ENCODE measurements around the gene CREB3L2.
"Not testable (repeated sequence)": the region's sequence is repeated elsewhere in the genome, so short reads cannot be mapped to it uniquely, and the experiment has no call there.

CREB3L2 gene

DNA sequence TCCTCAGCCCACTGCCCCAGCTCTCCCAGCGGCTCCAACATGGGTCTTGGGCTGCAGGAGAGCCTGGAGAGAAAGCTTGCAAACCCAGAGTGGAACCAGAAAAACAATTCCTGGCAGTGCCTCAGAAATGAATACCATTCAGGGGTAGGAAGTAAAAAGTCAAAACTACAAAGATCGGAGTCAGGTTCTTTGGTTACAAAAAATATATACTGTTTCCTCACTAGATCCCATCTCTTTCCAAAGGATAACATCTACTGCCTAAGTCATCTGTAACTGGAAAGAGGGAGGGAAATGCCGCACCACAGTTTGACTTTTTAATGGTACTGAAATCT is 14.9 kb downstream of the CREB3L2 start:
- DNase-seq, result no peak

DNA sequence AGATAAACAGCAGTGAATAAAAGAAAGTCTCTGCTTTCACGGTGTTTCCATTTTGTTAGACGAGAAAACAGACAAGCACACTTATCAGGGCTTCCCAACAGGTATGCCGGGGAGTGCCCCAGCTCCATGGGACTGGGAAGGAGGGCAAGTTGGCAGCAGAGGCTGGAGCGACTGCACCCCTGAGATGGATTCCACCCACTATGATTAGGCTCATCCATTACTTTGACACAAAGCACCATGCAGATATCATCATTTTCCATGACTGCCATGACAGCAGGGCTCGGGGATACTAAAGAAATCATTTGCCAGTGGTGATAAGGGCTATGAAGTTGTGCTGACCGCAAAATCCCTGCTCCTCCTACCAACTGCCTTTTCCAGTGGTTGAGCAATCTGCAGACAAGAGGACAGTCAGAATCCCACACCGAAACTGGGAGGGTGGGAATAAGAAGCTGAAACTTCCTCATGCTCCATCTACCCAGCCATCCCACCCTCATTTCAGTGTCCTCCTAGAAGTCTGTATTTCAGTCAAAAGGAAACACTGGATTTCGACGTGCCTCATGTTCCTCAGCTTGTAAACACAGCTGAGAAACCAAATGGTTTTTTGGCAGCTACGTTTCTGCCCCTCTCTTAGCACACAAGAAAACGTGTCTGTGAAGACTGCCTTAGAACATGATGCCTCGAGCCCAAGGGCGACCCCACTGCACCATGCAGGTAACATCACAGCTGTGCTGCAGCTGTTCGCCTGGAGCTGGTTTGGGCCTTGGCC is 15.5 kb downstream of the CREB3L2 start:
- no peak for DNase-seq

DNA sequence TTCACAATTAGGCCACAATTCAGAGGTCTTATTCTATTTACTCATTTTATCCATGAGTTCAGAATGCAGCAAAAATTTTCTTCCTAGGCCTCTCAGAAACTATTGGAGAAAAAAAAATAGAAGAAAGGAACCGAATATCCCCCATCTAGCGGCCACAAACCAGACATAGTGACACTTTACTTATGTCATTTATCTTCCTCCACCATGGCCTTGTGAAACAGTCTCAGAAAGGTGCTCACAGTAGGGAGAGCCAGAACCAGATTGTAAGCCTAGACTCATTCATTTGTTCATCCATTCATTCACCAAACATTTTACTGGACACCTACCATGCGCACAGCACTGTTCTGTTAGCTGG is 16.0 kb downstream of the CREB3L2 start:
- no peak for DNase-seq

DNA sequence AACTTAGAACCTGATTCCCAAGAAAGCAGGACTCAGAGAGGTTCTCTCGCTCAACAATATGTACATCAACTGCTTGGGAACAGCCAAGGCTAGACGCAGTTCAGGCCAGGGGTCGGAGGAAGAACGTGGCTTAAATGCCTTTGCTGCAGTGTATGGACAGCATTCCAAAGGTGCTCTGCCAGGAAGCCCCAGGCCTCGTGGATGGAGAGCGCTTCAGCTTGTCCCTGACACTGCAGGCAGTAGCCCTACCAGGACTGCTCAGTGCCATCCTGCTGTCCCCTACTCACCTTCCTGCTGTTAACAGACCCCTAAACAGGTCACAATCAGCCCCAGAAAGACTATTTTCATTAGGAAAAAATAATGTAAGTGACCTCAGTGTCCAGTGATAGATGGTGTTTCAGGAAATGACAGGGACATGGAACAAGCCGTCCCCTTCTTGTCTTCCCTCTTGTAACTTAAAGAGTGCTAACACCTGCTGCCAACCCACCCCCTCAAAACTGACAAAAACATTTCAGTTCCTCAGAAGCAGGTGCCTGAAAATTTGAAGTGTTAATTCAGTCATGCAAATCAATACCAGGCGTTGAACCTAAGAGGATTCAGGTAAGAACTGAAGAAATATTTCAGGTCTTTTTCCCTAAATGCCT is 16.5 kb downstream of the CREB3L2 start:
- DNase-seq, result no peak

DNA sequence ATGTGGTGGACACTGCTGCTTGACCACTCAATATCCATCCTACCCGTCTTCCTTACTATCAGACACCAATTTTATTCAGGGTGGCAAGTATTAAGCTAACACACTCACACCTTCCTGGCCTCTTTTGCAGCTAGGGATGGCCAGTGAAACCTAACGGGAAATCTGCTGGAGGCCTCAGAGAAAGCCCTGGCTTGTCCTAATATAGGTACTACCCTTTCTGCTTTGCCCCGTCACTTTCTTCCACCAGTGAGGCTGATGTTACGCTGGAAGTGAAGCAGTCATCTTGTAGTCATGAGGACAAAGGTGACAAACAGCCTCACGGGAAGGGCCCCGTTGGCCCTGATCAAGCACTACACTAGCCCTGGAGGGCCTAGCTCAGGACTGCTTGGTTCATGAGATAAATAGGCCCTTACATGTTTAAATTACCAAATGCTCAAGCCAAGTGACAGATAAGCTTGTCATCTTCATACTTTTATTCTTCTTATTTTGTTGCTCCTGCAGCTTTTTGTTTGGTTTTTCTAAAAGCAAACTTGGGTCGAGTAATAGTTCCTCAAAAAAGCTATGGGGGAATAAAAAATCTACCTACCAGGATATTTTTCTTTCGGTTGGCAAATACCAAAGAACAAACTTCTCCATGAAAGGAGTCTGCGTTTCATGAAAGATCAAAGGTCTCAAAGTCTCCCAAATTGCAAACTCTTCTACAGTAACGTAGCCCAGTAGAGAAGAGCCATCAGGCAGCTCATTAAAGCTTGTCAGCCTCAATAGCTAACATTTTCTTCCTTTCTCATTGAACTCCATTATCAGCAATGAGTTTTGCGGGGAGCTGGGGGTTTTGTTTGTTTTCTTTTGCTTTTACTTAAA is 17.5 kb downstream of the CREB3L2 start:
- DNase-seq, result no peak

DNA sequence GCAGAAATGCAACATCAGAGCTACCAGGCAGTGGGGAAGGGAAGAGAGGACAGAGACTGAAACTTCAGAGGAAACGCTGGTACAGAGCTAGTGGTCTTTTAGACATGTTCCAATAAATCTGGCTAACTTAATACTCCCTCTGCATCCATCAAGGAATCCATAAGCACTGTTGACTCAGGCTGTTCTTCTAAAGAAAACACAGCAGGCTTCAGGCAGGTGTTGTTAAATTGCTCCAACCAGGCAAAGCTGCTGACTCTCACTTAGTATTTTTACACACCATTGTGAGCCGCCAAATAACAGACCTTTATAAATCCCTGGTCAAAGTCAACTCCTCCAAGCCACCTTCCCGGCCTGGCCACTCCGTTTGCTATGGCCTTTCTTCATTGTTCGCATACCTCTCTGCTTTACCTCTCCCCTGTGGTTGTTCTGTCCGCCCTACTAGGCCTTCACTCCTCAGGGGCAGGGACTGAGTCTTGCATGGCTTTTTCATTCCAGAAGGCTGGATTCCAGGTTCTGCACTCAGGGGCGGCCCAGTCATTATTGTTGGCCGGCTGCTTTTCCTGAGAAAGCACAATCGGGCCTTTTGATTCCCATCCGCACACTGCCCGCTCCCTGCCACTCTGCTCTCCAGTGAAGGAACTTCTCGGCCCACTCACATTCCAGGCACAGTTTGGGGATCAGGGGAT is 18.4 kb downstream of the CREB3L2 start:
- no peak for DNase-seq

DNA sequence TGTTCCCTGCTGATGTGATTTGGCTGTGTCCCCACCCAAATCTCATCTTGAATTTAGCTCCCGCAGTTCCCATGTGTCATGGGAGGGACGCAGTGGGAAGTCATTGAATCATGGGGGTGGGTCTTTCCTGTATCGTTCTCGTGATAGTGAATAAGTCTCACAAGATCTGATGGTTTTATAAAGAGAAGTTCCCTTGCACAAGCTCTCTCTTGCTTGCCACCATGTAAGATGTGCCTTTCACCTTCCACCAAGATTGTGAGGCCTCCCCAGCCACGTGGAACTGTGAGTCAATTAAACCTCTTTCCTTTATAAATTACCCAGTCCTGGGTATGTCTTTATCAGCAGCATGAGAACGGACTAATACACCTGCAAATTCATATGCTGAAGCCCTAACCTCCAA is 19.5 kb downstream of the CREB3L2 start:
- DNase-seq, result not testable (repeated sequence)

DNA sequence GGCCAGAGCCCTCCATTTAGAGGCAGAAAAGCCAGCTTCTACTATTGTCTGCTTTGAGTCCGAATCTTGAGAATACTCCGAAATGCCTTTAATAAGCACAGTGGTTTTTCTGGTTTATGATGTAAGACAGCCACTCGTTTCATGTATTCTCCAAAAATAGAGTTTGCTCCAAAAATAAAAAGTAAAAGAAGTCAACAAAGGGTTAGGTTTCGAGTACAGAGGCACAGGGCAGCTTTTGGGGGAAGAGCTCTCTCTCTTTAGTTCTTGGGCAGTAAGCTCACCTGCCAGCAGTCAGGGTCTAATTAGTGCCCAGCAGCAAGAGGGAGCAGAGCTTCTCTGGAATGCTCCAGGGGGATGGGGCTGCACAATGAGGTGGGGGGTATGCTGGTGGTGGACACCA is 20.2 kb downstream of the CREB3L2 start:
- DNase-seq, result no peak

DNA sequence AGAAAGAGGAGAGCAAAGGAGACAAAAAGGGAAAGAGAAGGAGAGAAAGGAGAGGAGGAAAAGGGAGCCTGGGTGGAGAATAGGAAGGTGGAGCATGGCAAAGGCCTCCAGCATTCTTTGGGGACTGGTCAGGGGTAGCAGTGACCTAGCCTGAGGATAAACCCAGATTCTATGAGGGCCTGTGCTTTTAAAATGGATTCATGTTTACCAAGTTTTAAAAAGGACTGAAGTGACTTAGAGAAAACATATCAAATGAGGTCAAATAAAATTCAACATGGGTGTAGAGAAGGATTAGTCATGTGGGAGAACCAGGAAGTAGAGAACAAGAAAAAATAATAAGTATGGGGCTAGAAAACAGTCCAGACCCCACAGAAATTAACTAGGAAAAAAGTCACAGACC is 20.7 kb downstream of the CREB3L2 start:
- no peak for DNase-seq

DNA sequence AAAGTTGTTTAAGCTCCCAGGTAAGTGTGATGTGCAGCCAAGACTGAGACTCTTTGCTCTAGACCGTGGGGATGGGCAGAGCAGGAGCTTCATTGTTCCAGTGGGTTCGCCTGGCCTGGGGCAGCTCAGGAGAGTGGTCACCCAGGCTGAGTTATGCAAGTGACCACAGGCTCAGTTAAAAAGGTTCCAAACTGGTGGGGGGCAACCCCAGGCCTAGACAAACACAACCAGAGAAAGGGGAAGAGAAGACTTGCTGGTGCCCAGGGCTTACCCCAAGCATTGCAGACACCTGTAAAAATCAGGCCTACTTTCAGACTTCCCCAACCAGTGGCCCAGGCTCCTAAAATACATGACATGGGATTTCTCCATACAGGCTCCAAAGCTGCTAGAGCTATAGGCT is 21.6 kb downstream of the CREB3L2 start:
- DNase-seq, result no peak

DNA sequence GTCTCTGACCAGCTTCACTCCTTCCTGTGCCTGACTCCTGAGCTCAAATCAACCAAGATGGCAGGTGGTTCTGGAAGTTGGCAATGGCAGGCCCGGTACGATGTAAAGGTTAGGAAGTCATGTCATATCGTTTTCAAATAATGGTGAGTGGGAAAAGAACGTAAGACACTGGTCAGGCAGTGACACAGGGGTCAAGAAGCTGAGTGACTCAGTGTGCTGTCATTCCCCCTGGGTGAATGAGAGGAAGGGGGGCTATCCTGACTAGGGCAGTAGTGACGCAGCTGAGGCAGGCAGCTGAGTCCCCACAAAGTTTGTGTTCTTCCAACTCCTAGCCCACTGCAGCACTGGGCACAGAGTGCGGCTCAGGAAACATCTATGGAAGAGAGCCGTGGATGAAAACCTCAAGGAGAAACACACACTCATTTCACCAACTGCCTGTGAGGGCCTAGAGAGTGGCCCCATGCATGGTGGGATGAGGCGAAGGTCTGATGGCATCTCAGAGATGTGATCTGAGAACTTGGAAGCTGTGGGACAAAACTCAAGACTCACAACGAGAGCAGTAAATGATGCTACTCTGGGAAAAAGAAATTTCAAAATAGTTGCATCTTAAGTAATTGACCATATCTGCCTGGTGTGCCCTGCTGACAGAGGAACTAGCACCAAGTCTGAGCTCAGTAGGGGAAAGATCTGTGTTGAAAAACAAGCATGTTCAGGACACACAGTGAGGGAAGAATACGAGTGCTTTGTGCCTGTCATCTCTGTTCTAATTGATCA is 23.2 kb downstream of the CREB3L2 start:
- DNase-seq, result no peak

DNA sequence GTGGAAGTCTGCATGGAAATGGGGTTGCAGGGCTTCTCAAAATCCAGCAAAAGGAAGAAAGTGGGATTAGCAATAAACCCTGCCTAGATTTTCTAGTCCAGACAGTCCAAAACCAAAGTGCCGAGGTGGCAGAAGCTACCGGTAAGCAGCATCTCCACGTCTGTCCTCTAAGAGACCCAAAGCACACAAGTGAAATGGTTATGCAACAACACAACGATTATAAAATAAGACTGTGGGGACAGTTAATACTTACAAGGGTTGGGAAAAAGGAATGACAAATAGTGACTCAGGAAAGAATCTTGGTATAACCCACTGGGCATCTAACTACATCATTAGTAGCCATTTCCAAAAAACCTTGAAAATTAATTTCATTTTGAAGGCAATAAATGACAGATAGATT is 24.7 kb downstream of the CREB3L2 start:
- no peak for DNase-seq

DNA sequence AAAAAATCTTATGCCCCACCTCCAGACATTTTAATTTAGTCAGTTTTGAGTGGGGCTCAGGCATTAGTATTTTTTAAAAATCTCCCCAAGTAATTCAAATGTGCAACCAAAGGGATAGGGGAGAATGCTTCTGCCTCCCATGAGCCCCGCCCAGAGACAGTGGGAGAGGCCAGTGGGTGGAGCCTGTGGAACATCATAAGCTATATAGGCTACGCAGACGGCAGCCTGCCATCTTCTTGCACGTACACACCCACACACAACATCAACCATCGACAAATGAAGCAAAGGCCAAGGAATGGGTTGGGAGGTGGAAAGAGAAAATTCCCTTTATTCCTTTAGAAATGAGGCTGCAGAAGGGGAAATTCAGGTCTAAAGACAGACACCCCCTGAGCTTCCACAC is 25.2 kb downstream of the CREB3L2 start:
- DNase-seq, result no peak

DNA sequence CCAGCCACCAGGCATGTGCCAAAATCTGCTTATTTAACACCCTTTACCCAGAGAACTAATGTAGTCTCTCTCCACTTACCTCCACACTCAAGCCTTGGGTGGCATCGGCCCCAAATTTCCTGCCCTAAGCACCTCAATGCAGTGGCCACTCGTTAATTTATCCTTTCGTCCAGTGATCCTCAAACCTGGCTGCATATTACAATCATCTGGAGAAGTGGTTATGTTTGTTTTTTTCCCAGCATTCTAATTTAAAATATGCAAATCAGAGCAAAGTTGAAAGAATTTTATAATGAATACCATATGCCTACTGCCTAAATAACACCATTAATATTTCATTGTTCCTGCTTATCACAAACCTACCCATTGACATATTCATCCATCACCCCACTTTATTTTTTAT is 25.7 kb downstream of the CREB3L2 start:
- no peak for DNase-seq

DNA sequence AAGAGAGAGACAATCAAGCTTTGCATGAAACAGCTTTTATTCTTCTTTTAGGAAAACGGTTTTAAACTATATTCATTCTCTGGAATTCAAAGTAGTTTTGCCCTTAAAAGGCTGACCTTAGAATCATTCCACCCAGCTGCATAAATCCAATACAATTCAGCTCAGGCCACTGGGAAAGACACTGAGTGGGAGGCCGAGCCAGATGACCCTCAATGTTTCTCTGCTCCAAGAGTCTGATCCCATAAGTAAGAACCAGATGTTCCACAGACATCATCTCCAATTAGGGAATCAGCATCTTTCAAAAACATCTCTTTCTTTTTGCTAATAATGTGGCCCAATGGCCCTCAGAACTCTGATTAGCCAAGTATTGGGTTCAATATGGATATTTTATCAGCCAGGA is 26.1 kb downstream of the CREB3L2 start:
- DNase-seq, result peak; percentile 45

DNA sequence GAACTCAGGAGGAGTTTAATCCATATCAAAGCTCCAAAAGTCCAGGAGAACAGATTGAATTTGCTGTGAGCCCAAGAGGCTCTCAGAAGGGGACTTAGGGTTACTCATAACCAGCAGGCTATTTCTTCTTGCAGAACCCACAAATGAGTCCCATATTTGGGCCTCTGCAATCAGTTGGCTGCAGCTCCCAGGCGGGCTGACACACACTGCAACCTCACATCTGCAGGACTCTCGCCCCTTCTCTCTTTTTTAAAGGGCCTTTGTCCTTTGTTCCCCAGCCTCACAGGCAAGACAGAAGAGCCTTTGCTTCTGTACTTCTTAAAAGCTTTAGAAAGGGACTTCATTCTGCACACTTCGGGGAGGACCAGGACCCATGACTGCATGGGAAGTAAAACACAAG is 26.7 kb downstream of the CREB3L2 start:
- DNase-seq, result peak; percentile 61

DNA sequence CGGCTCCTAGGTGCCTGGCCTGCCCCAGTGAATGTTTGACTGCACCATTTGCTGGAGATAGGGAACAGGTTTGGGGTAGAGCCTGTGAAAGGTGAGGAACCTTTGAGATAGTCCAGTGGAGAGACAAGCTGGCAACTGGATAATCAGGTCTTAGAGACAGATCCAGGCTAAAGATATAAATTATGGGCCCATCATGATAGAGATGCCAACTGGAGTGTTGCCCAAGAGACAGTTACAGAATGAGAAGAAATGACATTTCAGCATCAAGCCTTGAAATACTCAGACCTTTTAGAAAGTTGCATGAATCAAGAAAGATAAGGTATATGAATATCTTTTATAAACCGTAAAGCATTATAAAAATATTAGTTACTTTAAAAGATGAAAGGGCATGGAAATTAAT is 27.1 kb downstream of the CREB3L2 start:
- DNase-seq, result no peak

DNA sequence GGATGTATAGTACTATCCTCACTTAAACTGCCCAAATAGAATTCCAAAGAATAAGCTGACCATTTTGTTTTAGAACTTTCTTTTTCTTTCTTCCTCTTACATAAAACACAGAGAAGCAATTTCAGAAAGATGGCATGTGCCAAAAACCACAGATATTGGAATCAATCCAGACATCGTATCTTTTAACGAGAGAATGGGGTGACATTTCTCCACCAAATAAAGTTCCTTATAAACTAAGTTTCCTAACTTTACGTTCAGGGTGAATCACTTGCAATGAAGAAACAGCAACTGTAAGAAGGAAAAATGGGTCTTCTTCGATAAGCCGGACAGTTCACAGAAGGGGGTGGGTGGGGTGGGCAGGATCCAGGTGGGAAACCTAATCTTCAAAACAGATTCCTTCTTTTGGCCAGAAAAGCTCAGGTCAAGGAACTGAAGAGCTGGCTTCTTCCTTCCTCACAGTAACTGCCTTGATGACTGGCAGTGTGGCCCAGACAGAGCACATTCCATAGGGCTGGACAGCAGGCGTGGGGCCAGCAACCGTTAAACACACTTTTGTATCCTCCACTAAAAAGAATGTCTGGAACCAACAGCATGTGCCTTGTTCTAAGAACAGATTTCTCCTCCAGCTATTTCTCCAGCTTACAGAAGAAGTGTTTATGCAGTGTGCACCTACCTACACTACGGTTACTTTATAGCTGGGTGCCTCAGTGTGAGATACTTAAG is 31.5 kb downstream of the CREB3L2 start:
- DNase-seq, result no peak

DNA sequence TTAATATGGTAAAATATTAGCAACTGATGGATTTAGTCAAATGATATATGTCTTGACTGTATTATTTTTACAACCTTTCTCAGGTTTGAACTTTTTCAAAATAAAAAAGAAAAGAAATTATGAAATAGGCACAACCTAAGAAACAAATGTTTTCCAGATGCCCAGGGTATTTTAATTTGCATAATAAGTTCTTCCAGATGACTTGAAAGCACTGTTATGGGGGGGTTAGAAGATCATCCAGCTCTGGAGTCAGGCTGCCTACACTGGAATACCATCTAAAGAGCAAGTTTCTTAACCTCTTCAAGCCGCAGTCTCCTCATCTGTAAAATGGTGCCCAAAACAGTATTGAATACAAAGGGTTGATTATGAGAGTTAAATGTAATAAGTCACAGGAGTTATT is 32.1 kb downstream of the CREB3L2 start:
- DNase-seq, result no peak

DNA sequence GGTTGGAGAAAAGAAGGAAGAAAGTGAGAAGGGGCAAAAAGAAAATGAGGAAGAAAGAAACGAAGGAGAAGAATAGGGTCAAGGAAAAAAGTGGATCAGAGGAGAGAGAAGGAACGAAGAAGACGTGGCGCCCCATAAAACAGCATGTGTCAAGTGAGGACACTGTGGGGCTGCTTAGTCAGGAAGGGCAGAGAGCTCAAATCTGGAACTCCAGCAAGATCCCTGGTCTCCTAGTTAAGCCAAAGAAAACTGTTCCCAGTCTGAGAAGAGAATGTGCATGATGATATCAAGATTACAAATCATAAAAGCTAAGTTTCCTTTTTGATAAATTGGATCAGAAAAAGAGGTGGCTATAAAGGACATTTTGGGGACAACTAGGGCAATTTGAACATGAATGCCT is 33.0 kb downstream of the CREB3L2 start:
- no peak for DNase-seq

DNA sequence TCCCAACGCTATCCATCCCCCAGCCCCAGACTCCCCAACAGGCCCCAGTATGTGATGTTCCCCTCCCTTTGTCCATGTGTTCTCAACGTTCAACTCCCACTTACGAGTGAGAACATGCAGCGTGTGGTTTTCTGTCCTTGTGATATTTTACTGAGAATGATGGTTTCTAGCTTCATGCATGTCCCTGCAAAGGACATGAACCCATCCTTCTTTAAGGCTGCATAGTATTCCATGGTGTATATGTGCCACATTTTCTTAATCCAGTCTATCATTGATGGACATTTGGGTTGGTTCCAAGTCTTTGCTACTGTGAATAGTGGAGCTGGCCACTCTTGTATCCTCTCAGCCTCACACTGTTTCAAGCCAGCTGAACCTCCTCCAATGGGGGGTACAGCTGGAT is 33.5 kb downstream of the CREB3L2 start:
- DNase-seq, result not testable (repeated sequence)
